Liver (tissue), 3 donors: Measurements from ENCODE around the gene SCN8A.

Source experiments
- CTCF ChIP-seq: fragments of 150-350 bp; IDR thresholded peaks from 2 replicates; pipeline ENCODE4 v1.5.1; 2017; ENCODE audit warnings: improper control_type of control experiment, low read depth, low read length; ENCODE audit not compliant: missing input control
- FOXA1 ChIP-seq: IDR thresholded peaks from 2 replicates; pipeline ENCODE4 v1.6.1; 2016; ENCODE audit warnings: antibody characterized with exemption
- GABPA ChIP-seq, 2 donors: IDR thresholded peaks in 1 of 2; conservative IDR thresholded peaks in 1 of 2; 2 replicates each; pipeline ENCODE4 v1.6.1; 2016; ENCODE audit warnings: antibody characterized with exemption in 2 of 2, mild to moderate bottlenecking in 1 of 2, moderate library complexity in 1 of 2
- HNF4A ChIP-seq, 2 donors: conservative IDR thresholded peaks; 2 replicates each; pipeline ENCODE4 v1.6.1; 2016; ENCODE audit warnings: antibody characterized with exemption in 2 of 2, mild to moderate bottlenecking in 2 of 2
- JUND ChIP-seq, 2 donors: IDR thresholded peaks; 2 replicates each; pipeline ENCODE4 v1.6.1; 2016; ENCODE audit warnings: antibody characterized with exemption in 2 of 2
- NR2F2 ChIP-seq: IDR thresholded peaks from 2 replicates; pipeline ENCODE4 v1.6.1; 2016; ENCODE audit warnings: antibody characterized with exemption
- RAD21 ChIP-seq, 2 donors: IDR thresholded peaks; 2 replicates each; pipeline ENCODE4 v1.6.1; 2016; ENCODE audit warnings: antibody characterized with exemption in 2 of 2, mild to moderate bottlenecking in 2 of 2
- REST ChIP-seq: IDR thresholded peaks from 2 replicates; pipeline ENCODE4 v1.6.1; 2016; ENCODE audit warnings: antibody characterized with exemption, mild to moderate bottlenecking
- SP1 ChIP-seq: IDR thresholded peaks from 2 replicates; pipeline ENCODE4 v1.6.1; 2018; ENCODE audit warnings: antibody characterized with exemption, mild to moderate bottlenecking
- TAF1 ChIP-seq: conservative IDR thresholded peaks from 2 replicates; pipeline ENCODE4 v1.6.1; 2016; ENCODE audit warnings: antibody characterized with exemption, mild to moderate bottlenecking
- YY1 ChIP-seq: IDR thresholded peaks from 2 replicates; pipeline ENCODE4 v1.6.1; 2016; ENCODE audit warnings: antibody characterized with exemption, mild to moderate bottlenecking
- ZBTB33 ChIP-seq: IDR thresholded peaks from 2 replicates; pipeline ENCODE4 v1.6.1; 2016; ENCODE audit warnings: antibody characterized with exemption
- TF ChIP-seq, protein P1 (sequence below): IDR thresholded peaks from 2 replicates; pipeline ENCODE4 v1.6.1; 2016; ENCODE audit warnings: antibody characterized with exemption
- donor health status: healthy.
- donor health status: healthy.

- TF ChIP-seq, protein P1, sequence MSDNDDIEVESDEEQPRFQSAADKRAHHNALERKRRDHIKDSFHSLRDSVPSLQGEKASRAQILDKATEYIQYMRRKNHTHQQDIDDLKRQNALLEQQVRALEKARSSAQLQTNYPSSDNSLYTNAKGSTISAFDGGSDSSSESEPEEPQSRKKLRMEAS: no peak
- TF ChIP-seq REST (no peak), RAD21 (IDR thresholded peaks at IDR 0.05) (no peak), CTCF (no peak), ZBTB33 (no peak), JUND (IDR thresholded peaks at IDR 0.05) (no peak), TAF1 (no peak), NR2F2 (no peak), SP1 (no peak), FOXA1 (no peak), YY1 (no peak), HNF4A (conservative IDR thresholded peaks at IDR 0.05) (peak in 1 of 2 donors; percentile 17), GABPA (IDR thresholded peaks at IDR 0.05 in 1 of 2, conservative IDR thresholded peaks at IDR 0.05 in 1 of 2) (no peak)
Measured at GRCh38 chr12:51694146-51694545, 103.1 kb downstream of the SCN8A start.
